NCI-H128 (cell line): ENCODE measurements around the gene MRPS27.

Experiments
- DNase-seq: peaks from one replicate; lab custom pipeline; 2025; ENCODE audit not compliant: unreplicated experiment; lab: John Stamatoyannopoulos, UW

Gene MRPS27

GRCh38 chr5:72206160-72206559 is 113.9 kb downstream of the MRPS27 start:
- no peak for DNase-seq

GRCh38 chr5:72205431-72206009 is 114.5 kb downstream of the MRPS27 start:
- DNase-seq: no peak

GRCh38 chr5:72204946-72205345 is 115.1 kb downstream of the MRPS27 start:
- no peak for DNase-seq

DNA sequence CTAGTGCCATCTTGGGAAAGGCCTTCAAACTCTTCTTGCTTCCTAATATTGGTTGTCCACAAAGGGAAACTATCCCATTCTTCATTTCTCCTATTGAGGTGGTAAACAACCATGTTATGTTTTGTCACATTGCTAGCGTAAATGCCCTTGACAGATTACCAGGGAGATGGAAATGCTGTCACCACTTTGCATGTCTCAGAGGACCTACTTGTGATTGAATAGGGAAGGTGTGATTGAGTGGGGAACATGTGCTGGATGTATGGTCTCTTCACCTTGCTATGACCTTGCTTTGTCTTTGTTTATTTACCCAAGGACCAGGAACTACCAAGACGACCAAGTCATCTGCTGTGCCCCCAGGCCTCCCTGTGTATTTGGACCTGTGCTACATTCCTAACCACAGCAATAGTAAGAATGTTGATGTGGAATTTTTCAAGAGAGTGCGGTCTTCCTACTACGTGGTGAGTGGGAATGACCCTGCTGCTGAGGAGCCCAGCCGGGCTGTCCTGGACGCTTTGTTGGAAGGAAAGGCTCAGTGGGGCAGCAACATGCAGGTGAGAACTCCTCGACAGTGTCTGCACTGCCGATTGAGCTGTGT is 116.7 kb downstream of the MRPS27 start:
- no peak for DNase-seq

- no peak for DNase-seq
Observed at GRCh38 chr5:72202331-72202825, 117.7 kb downstream of the MRPS27 start.

- no peak for DNase-seq
Observed at GRCh38 chr5:72199681-72200080, 120.4 kb downstream of the MRPS27 start.

DNA sequence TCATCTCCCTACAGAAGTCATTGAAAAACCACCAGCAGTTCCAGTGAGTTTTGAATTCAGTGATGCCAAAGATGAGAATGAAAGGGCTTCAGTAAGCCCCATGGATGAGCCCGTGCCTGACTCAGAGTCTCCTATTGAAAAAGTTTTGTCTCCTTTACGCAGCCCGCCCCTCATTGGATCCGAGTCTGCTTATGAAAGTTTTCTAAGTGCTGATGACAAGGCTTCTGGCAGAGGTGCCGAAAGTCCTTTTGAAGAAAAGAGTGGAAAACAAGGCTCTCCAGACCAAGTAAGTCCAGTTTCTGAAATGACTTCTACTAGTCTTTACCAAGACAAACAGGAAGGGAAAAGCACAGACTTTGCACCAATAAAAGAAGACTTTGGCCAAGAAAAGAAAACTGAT is 122.6 kb downstream of the MRPS27 start:
- no peak for DNase-seq

- no peak for DNase-seq
Observed at GRCh38 chr5:72195581-72195980, 124.5 kb downstream of the MRPS27 start.

GRCh38 chr5:72194846-72195245 is 125.2 kb downstream of the MRPS27 start:
- no peak for DNase-seq

DNA sequence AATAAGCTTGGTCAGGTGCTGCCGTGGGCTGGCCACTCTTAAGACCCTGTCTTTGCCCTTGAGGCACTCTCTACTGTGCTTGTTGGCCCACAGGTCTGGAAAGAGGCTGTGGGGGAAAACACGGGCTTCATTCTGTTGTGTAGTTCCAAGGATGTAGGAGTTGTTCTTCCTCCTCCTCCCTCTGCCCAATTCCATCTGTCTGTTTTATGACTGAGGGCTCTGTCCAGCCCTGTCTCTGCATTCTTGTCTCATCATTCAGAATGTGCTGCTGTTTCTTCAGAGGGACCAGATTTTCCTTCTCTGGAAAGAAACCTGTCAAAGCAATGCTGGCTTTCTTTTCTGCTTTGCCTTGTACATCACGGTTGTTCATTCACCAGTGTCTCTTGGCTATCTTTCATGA is 128.6 kb downstream of the MRPS27 start:
- no peak for DNase-seq

DNA sequence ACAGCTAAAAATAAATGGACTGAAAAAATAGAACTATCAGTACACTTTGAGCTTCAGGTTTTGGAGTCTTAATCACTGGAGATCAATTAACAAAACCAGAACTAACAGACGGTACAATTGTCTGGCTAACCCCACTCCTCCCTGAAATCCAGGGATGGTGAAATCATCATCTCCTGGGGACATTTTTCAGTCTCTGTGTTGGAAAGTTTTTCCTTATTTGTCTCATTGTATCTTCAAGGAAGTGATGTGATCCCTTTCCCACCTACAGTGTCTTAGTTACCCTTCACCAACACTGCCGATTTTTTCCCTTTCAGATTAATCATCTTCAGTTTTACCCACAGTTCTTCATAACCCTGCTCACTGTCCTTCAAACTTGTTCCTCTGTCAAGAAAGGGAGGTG is 130.9 kb downstream of the MRPS27 start:
- no peak for DNase-seq

GRCh38 chr5:72188166-72188565 is 131.9 kb downstream of the MRPS27 start:
- DNase-seq: no peak

- DNase-seq: no peak
Observed at GRCh38 chr5:72187388-72188075, 132.5 kb downstream of the MRPS27 start.

GRCh38 chr5:72185496-72186329 is 134.3 kb downstream of the MRPS27 start:
- no peak for DNase-seq

DNA sequence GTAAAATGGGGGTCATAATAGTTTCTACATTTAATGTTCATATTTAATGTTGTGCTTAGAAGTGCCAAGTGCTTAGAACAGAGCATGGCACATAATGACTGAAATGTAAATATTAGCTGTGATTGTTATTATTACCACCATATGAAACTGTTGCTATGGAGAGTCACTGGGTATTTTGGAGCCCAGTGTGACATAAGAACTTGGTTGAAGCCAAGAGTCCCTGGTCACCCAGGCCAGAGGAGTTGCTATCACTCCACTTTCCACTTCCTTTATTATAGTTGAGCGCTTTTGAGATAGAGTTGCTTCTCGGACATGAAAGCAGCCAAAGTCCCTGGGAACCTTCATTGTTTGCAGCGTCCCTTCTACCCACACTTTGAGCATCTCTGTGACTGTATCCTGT is 135.6 kb downstream of the MRPS27 start:
- no peak for DNase-seq

DNA sequence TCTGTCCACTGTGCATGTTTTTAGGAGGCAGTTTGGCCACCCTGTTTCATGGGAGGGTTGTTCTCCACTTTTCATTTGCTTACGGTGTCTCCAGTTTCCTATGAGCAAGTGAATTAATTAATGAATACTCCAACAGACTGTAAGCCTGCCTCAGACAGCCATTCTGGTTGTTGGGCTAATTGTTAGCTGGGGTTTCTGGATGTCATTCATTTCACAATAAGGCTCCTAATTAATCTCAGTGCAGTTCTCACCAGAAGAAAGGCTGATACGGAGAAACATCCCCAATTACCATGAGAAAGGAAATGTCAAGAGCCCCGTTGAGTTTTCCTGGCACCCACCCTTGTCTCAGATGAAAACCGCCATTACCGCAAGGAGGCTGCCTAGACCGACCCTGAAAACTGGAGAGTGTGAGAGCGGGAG is 136.9 kb downstream of the MRPS27 start:
- no peak for DNase-seq

- DNase-seq: no peak
Observed at GRCh38 chr5:72182686-72183085, 137.4 kb downstream of the MRPS27 start.

DNA sequence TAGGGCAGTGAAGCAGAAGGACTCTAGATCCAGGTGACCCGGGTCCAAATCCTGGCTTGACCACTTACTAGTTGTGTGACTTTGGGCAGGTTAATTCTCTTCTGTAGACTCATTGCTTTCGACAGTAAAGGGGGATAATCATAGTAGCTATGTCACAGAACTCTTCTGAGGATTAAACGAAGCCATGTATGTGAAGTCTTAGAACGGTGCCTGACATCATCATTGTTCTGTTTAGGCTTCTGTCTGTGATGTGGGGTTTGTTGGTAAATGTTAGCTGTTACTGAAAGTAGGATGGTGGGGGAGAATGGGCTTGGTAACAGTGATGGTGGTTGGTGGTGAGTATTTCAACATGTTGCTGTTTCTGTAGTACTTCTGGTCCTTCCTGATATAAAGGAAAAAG is 139.1 kb downstream of the MRPS27 start:
- DNase-seq: no peak

GRCh38 chr5:72179816-72180440 is 140.1 kb downstream of the MRPS27 start:
- DNase-seq: no peak

- no peak for DNase-seq
Observed at GRCh38 chr5:72179028-72179815, 140.8 kb downstream of the MRPS27 start.
